Tibial artery (tissue), 4 donors: ENCODE data around the gene TSPAN3.

ENCODE experiments used
- DNase-seq, 2 donors: peaks; one replicate each; pipeline ENCODE4 v3.0.0-alpha.2; 2019
- H3K27ac ChIP-seq, 2 donors: fragments of 200-600 bp; sonication (generic) in 1 of 2; 1 replicate in 1 of 2; 2 replicates in 1 of 2; pipeline ENCODE4 v1.5.1; 2018 to 2019; ENCODE audit warnings: mild to moderate bottlenecking in 1 of 2
- H3K27me3 ChIP-seq, 2 donors: fragments of 200-600 bp; sonication (generic) in 1 of 2; one replicate each; pipeline versions ENCODE4 v1.5.1 to v1.6.0; 2016 to 2019
- H3K36me3 ChIP-seq, 3 donors: fragments of 200-600 bp; sonication (generic) in 2 of 3; one replicate each; pipeline ENCODE4 v1.5.1; 2016 to 2019; ENCODE audit warnings: mild to moderate bottlenecking in 2 of 3
- H3K4me1 ChIP-seq, 4 donors: fragments of 200-600 bp; sonication (generic) in 2 of 4; 1 replicate in 3 of 4; 2 replicates in 1 of 4; pipeline ENCODE4 v1.5.1; 2016 to 2019
- H3K4me3 ChIP-seq, 2 donors: fragments of 200-600 bp; sonication (generic) in 1 of 2; 1 replicate in 1 of 2; 2 replicates in 1 of 2; pipeline ENCODE4 v1.5.1; 2018 to 2019; ENCODE audit warnings: mild to moderate bottlenecking in 2 of 2
- H3K9me3 ChIP-seq, 3 donors: fragments of 200-600 bp; sonication (generic) in 1 of 3; one replicate each; pipeline ENCODE4 v1.5.1; 2016 to 2019
- CTCF ChIP-seq, 2 experiments: fragments of 200-600 bp in 1 of 2; fragments of 450-650 bp in 1 of 2; IDR thresholded peaks; one replicate each; pipeline ENCODE4 v1.5.1; 2017 to 2019; ENCODE audit warnings: antibody characterized with exemption in 2 of 2, mild to moderate bottlenecking in 1 of 2, moderate library complexity in 1 of 2
- intact Hi-C: fragments of 100-400 bp; cut with DNase I; formaldehyde crosslinking; loops from one replicate; pipeline ENCODE4 v1.15.0; 2023; ENCODE audit warnings: low total_unique reads

Gene TSPAN3

DNA sequence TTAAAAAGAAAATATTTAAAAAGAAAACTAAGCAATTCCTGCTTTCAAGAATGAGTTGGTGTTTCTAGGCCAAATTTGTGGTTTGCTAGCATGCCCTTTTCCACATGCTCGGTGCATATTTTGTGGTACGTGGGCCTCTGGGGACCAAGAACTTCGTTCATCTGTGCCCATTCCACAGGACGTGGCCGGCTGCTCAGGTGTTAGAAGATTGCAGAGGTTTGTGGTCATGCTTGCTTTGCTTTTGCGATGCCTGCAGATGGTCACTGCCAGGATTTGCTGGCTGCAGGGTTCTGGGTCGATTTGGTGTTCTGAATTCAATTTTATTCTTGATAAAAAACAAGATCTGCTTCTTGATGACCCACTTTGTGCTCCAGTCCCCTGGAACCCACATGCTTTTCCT lies 68.5 kb downstream of the TSPAN3 start:
- intact Hi-C loops, result no loop called here
- Histone ChIP-seq H3K4me1 (peaks cover 0 to 5% (median 0%) of the 10 kb centered on the region in 4 donors), H3K4me3 (no peak overlapping the region), H3K36me3 (no peaks in the 10 kb centered on the region), H3K27me3 (no peaks in the 10 kb centered on the region), H3K9me3 (no peaks in the 10 kb centered on the region), H3K27ac (no peak overlapping the region)
- no peak for TF ChIP-seq CTCF (IDR thresholded peaks at IDR 0.05)
- no peak for DNase-seq

DNA sequence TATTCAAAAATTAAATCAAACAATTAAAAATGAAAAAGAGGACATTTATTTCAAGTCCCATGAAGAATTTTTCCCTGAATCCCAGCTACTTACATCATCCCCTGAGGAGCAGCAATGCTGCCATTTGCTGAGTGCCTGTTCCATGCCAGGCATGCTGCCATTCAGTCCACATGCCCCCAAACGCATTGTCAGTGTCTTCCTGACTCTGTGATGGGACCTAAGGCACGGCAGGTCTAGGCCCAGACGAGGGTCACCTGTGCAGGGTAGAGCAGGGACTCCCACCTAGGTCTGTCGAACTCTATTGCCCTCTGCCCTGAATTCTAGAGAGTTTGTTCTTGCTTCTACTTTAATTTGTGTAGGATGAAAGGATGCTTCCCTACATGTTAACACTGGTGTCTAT lies 68.9 kb downstream of the TSPAN3 start:
- H3K27ac ChIP-seq, result no peak overlapping the region
- H3K9me3 ChIP-seq, result no peaks in the 10 kb centered on the region
- no peaks in the 10 kb centered on the region for H3K27me3 ChIP-seq
- no peak overlapping the region for H3K4me3 ChIP-seq
- peaks cover 0 to 6% (median under 1%) of the 10 kb centered on the region in 4 donors for H3K4me1 ChIP-seq
- H3K36me3 ChIP-seq, result no peaks in the 10 kb centered on the region
- TF ChIP-seq CTCF (IDR thresholded peaks at IDR 0.05), result no peak
- intact Hi-C loops, result no loop called here
- DNase-seq, result peak in 1 of 2 donors; percentile 34

GRCh38 chr15:77001351-77001750 lies 69.6 kb downstream of the TSPAN3 start:
- H3K9me3 ChIP-seq, result no peaks in the 10 kb centered on the region
- H3K36me3 ChIP-seq, result no peaks in the 10 kb centered on the region
- H3K27me3 ChIP-seq, result no peaks in the 10 kb centered on the region
- H3K27ac ChIP-seq, result no peak overlapping the region
- DNase-seq, result peak in 1 of 2 donors; percentile 55
- no peak for TF ChIP-seq CTCF (IDR thresholded peaks at IDR 0.05)
- intact Hi-C loops, result no loop called here
- H3K4me3 ChIP-seq, result no peak overlapping the region
- H3K4me1 ChIP-seq, result peaks cover 0 to 12% (median 4%) of the 10 kb centered on the region in 4 donors

DNA sequence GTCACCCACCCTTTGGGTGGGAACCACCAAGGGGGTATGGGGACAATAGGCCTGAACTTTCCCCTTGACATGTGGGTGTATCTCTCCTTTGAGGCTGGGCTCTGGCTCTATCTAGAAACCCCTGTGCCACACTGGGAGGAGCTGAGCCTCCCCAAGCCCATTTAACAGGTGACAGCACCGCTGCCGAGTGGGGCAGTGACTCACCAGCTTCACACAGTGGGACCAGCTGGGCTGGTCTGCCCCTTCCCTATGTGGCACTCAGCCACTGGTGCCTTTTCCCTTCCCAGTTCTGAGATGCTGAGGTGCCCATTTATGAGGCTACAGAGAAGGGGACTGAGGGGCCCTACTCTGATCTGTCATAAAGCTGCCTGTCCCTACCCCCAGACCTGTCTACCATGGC lies 70.9 kb downstream of the TSPAN3 start:
- Histone ChIP-seq H3K9me3 (no peaks in the 10 kb centered on the region), H3K4me1 (peaks cover 0 to 26% (median 16%) of the 10 kb centered on the region in 4 donors), H3K4me3 (no peak overlapping the region), H3K27me3 (no peaks in the 10 kb centered on the region), H3K27ac (no peak overlapping the region), H3K36me3 (no peaks in the 10 kb centered on the region)
- intact Hi-C loops, result no loop called here
- DNase-seq, result peak in 1 of 2 donors; percentile 45
- no peak for TF ChIP-seq CTCF (IDR thresholded peaks at IDR 0.05)

GRCh38 chr15:76998663-76999285 lies 72.1 kb downstream of the TSPAN3 start:
- Histone ChIP-seq H3K9me3 (no peaks in the 10 kb centered on the region), H3K36me3 (no peaks in the 10 kb centered on the region), H3K4me1 (peaks cover 0 to 29% (median 18%) of the 10 kb centered on the region in 4 donors), H3K4me3 (no peak overlapping the region), H3K27me3 (no peaks in the 10 kb centered on the region), H3K27ac (no peak overlapping the region)
- intact Hi-C loops, result no loop called here
- no peak for TF ChIP-seq CTCF (IDR thresholded peaks at IDR 0.05)
- DNase-seq, result peak in 1 of 2 donors; percentile 21
